ENCODE measurements around the gene GLT6D1.

DNA sequence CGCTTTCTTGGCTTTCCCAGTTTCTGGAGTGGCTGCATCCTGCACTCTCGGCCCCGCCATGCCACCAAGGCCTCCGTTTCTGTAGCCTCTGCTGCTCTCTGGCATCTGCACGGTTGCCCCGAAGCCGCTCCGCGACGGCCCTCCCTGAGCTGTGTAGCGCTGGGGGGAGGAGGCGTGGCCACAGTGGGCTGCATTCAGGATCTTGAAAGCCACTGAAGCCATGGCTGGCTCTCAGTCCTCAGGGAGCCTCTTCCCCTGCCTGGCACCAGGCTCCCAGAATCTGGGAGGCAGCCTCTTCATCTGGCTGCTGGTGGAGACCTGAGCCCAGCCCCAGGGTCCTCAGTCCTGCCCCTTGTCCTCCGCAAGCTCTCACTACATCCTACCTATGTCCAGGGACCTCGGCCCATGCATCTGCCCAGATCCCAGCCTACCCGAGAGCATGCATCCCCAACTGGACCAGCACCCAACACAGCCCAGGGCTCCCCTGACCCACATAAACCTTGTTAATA lies 52.7 kb downstream of the GLT6D1 start:
- TF ChIP-seq YY1 (IDR thresholded peaks at IDR 0.05; ENCODE audit: insufficient read depth, insufficient read length), result no peak
- no peak for TF ChIP-seq SUZ12 (IDR thresholded peaks at IDR 0.05; ENCODE audit: extremely low read depth, insufficient read depth, insufficient read length)
